OCI-LY7 (cell line): ENCODE measurements around the gene PBX2. TPM values are rescaled to one million over a fixed set of nuclear protein-coding genes. Genes with fewer than 3 reads are reported as not detected.

Experiments used
- BruUV-seq: library from RNA; stranded (reverse); fragments of 400-500 nt; replicated peaks from 2 replicates; lab custom pipeline; 2021; lab: Mats Ljungman, UMichigan
- CTCF ChIA-PET: fragments of 300-600 bp; sonication (Branson Sonifier 250); formaldehyde crosslinking; loops from one replicate; lab custom pipeline; 2022; ENCODE audit warnings: antibody characterized with exemption; ENCODE audit not compliant: unreplicated experiment; lab: Charles Lee
- POLR2A ChIA-PET: fragments of 300-600 bp; sonication (Branson Sonifier 250); formaldehyde crosslinking; loops from one replicate; lab custom pipeline; 2022; ENCODE audit warnings: antibody characterized with exemption; lab: Charles Lee
- DNase-seq: peaks from one replicate; pipeline ENCODE4 v3.0.0-alpha.2; 2015; ENCODE audit warnings: low spot score
- H2AFZ ChIP-seq: fragments of 200-600 bp; sonication (generic), shearing (Covaris generic); 2 replicates; pipeline ENCODE4 v1.6.1; 2014; ENCODE audit warnings: mild to moderate bottlenecking, antibody characterized with exemption, low read length, moderate library complexity
- H3K27ac ChIP-seq: fragments of 200-600 bp; sonication (generic); 2 replicates; pipeline ENCODE4 v1.5.1; 2014; ENCODE audit warnings: mixed run types, low read depth, mild to moderate bottlenecking, moderate library complexity, low read length, inconsistent platforms; ENCODE audit not compliant: poor library complexity, severe bottlenecking
- H3K36me3 ChIP-seq: fragments of 200-600 bp; sonication (generic); 2 replicates; pipeline ENCODE4 v1.6.1; 2014; ENCODE audit warnings: mild to moderate bottlenecking, antibody characterized with exemption, low read length, moderate library complexity, mixed read lengths; ENCODE audit not compliant: insufficient read depth
- H3K4me1 ChIP-seq: fragments of 200-600 bp; sonication (generic); 2 replicates; pipeline ENCODE4 v1.5.1; 2014; ENCODE audit warnings: mild to moderate bottlenecking, low read length; ENCODE audit not compliant: insufficient read depth, poor library complexity, severe bottlenecking
- H3K4me2 ChIP-seq: fragments of 200-600 bp; sonication (generic); 2 replicates; pipeline ENCODE4 v1.6.1; 2014; ENCODE audit warnings: mild to moderate bottlenecking, low read length
- H3K4me3 ChIP-seq: fragments of 200-600 bp; sonication (generic); 2 replicates; pipeline ENCODE4 v1.5.1; 2014; ENCODE audit warnings: mild to moderate bottlenecking, low read depth, low read length; ENCODE audit not compliant: poor library complexity, severe bottlenecking
- H3K79me2 ChIP-seq: fragments of 200-600 bp; sonication (generic); 2 replicates; pipeline ENCODE4 v1.6.1; 2016; ENCODE audit warnings: low read depth, mild to moderate bottlenecking, low read length, moderate library complexity, mixed read lengths; ENCODE audit not compliant: insufficient read depth
- H3K9me2 ChIP-seq: fragments of 200-600 bp; sonication (generic); 2 replicates; pipeline ENCODE4 v1.6.1; 2016; ENCODE audit warnings: mild to moderate bottlenecking, low read length, mixed read lengths; ENCODE audit not compliant: insufficient read depth
- H3K9me3 ChIP-seq: fragments of 200-600 bp; sonication (generic); 2 replicates; pipeline ENCODE4 v1.6.1; 2014; ENCODE audit warnings: mild to moderate bottlenecking, mixed run types, low read length, mixed read lengths
- H4K20me1 ChIP-seq: fragments of 200-600 bp; sonication (generic); 2 replicates; pipeline ENCODE4 v1.6.1; 2014; ENCODE audit warnings: mild to moderate bottlenecking, antibody characterized with exemption, low read length, moderate library complexity, mixed read lengths; ENCODE audit not compliant: insufficient read depth
- EZH2phosphoT487 ChIP-seq: fragments of 200-600 bp; sonication (generic); IDR thresholded peaks from 2 replicates; pipeline ENCODE4 v1.6.1; 2018; ENCODE audit warnings: low read depth, borderline replicate concordance, mild to moderate bottlenecking, mixed run types, antibody characterized with exemption, low read length, moderate library complexity, mixed read lengths
- intact Hi-C: fragments of 100-400 bp; cut with micrococcal nuclease; formaldehyde crosslinking; loops from one replicate; pipeline ENCODE4 v1.10.0; 2022; ENCODE audit not compliant: unreplicated experiment
- total RNA-seq, 2 experiments: library from RNA; depleted of rRNA in 1 of 2; stranded (reverse); fragments of >200 nt in 1 of 2; shearing (Covaris generic) in 1 of 2; gene quantifications; 2 replicates each; pipeline ENCODE4 v1.2.3, GENCODE V29; 2014 to 2022
- TF ChIP-seq, protein P1 (sequence below): fragments of 200-600 bp; sonication (generic); conservative IDR thresholded peaks from 2 replicates; pipeline ENCODE4 v1.5.1; 2014; ENCODE audit warnings: mild to moderate bottlenecking, antibody characterized with exemption, low read length, moderate library complexity, mixed read lengths

PBX2 gene
- total RNA-seq, 2 experiments from 2014 or later = 23.1 to 80.5 TPM

- H3K4me1 ChIP-seq = peaks cover 19% of the 10 kb centered on the region
- no peaks in the 10 kb centered on the region for H3K9me3 ChIP-seq
- ChIA-PET CTCF (no interaction called here), POLR2A (no interaction called here)
- H3K4me2 ChIP-seq = no peak overlapping the region
- H4K20me1 ChIP-seq = no peaks in the 10 kb centered on the region
- BruUV-seq = no TSS peak
- H3K36me3 ChIP-seq = no peaks in the 10 kb centered on the region
- no peak overlapping the region for H2AFZ ChIP-seq
- intact Hi-C loops = no loop called here
- H3K4me3 ChIP-seq = no peak overlapping the region
- no peaks in the 10 kb centered on the region for H3K9me2 ChIP-seq
- H3K27ac ChIP-seq = no peak overlapping the region
- no peaks in the 10 kb centered on the region for H3K79me2 ChIP-seq
- TF ChIP-seq, protein P1, sequence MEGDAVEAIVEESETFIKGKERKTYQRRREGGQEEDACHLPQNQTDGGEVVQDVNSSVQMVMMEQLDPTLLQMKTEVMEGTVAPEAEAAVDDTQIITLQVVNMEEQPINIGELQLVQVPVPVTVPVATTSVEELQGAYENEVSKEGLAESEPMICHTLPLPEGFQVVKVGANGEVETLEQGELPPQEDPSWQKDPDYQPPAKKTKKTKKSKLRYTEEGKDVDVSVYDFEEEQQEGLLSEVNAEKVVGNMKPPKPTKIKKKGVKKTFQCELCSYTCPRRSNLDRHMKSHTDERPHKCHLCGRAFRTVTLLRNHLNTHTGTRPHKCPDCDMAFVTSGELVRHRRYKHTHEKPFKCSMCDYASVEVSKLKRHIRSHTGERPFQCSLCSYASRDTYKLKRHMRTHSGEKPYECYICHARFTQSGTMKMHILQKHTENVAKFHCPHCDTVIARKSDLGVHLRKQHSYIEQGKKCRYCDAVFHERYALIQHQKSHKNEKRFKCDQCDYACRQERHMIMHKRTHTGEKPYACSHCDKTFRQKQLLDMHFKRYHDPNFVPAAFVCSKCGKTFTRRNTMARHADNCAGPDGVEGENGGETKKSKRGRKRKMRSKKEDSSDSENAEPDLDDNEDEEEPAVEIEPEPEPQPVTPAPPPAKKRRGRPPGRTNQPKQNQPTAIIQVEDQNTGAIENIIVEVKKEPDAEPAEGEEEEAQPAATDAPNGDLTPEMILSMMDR = no peak
- no peak for TF ChIP-seq EZH2phosphoT487
- no peak for DNase-seq
Observed at GRCh38 chr6:32200711-32201475, 10.9 kb upstream of the PBX2 start.

- no TSS peak for BruUV-seq
- H2AFZ ChIP-seq = no peak overlapping the region
- H4K20me1 ChIP-seq = no peaks in the 10 kb centered on the region
- H3K4me3 ChIP-seq = no peak overlapping the region
- no peaks in the 10 kb centered on the region for H3K9me2 ChIP-seq
- ChIA-PET POLR2A (no interaction called here), CTCF (no interaction called here)
- H3K79me2 ChIP-seq = no peaks in the 10 kb centered on the region
- intact Hi-C loops = no loop called here
- H3K27ac ChIP-seq = no peak overlapping the region
- DNase-seq = no peak
- TF ChIP-seq EZH2phosphoT487 = no peak
- TF ChIP-seq, protein P1 = no peak
- no peak overlapping the region for H3K4me2 ChIP-seq
- H3K9me3 ChIP-seq = no peaks in the 10 kb centered on the region
- H3K4me1 ChIP-seq = peaks cover 33% of the 10 kb centered on the region
- H3K36me3 ChIP-seq = no peaks in the 10 kb centered on the region
Observed at GRCh38 chr6:32198866-32199265, 8.9 kb upstream of the PBX2 start.

DNA sequence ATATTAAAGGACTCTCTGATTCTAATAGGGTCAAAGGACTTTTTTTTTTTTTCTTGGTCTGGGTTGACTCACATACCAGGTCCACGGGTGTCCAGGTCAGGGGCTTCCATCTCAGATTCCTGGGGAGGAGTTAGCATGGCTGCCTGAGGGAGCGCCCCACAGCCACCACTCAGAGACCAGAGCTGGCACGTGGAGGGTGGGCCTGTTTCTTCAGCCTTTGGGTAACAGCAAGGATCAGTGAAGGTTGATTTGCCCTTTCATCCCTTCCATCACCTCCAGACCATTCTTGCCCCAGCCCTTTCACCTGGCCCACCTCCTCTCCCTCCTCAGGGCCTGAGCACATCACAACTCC is 8.3 kb upstream of the PBX2 start:
- TF ChIP-seq, protein P1 = no peak
- no peak for TF ChIP-seq EZH2phosphoT487
- BruUV-seq = no TSS peak
- Histone ChIP-seq H2AFZ (no peak overlapping the region), H3K9me3 (no peaks in the 10 kb centered on the region), H3K9me2 (no peaks in the 10 kb centered on the region), H3K4me1 (peaks cover 39% of the 10 kb centered on the region), H3K79me2 (no peaks in the 10 kb centered on the region), H4K20me1 (no peaks in the 10 kb centered on the region), H3K27ac (no peak overlapping the region), H3K36me3 (no peaks in the 10 kb centered on the region), H3K4me2 (no peak overlapping the region), H3K4me3 (no peak overlapping the region)
- ChIA-PET POLR2A (no interaction called here), CTCF (no interaction called here)
- DNase-seq = no peak
- intact Hi-C loops = no loop called here
